Stimulated activated CD8-positive, alpha-beta memory T cell treated with anti-CD3 and anti-CD28 coated beads, Interleukin-4, amount 100 ng/mL, for 4 hours (primary cell): ENCODE measurements around the gene APOBEC3G.
"Not testable (repeated sequence)": the region's sequence is repeated elsewhere in the genome, so short reads cannot be mapped to it uniquely, and the experiment has no call there.

ENCODE experiments used
- DNase-seq, 2 donors: peaks; one replicate each; pipeline ENCODE4 v3.0.0-alpha.2; 2020; ENCODE audit warnings: low read depth in 2 of 2, low spot score in 1 of 2

The APOBEC3G gene

DNA sequence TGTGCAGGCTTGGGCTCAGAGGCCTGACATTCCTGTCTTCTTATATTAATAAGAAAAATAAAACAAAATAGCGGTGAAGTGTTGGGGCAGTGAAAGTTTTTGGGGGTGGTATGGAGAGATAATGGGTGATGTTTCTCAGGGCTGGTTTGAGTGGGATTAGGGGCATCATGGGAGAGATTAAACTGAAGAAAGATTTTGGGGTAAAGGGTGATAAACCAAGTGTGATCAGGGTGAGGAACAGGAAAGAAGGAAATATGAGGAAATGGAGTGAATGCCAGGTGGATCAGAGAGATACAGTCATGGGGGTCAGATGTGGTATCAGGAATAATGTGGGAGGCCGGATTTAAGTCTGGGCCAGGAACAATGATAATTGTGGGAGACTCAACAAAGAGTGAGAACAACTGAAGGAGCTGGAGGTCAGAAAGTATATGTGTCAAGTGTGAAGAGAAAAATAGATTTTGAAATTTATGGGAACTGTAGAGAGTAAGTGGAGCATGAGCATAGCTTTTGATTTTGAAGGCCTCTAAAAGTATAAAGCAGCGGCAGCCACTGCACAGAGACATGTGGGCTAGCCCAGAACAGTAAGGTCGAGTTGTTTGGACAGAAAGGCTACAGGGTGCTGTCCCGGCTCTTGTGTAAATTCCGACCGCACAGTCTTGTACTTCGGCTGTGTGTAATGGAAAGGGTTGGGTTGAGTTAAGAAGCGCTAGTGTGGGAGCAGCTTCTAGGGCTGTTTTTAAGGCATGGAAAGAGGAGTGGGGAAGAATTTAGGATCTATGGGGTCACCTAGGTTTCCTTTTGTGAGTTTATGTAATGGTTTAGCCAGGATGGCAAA lies 10.4 kb upstream of the APOBEC3G start:
- DNase-seq, result not testable (repeated sequence)

DNA sequence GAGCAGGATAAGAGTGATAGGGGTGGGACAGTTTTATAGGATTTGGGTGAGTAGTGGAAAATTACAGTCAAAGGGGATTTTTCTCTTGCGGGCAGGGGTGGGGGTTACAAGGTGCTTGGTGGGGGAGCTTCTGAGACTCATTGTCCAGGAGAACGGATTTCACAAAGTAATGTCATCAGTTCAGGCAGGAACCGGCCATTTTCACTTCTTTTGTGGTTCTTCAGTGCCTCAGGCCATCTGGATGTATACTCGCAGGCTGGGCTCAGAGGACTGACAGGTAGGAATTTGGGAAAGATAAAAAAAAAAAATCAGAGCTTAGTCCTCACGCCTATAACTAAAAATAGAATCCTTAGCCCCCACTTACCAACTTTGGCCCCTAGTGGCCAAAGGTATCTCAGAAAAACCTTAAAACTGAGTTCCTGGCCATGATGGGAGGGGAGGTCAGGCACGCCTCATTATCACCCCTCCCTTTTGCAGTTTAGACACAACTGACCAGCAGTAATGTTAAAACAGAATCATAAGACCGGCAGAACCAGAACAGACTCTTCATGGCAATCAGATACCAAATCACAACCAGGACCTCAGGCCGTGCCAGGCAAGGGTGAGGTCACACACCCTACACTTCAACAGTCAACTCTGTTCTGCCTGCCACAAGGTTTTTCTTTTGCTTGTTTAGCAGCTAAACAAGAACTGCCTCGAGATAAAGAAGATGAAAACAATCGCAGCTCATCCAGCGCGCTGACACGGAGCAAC lies 8.9 kb upstream of the APOBEC3G start:
- no peak for DNase-seq

DNA sequence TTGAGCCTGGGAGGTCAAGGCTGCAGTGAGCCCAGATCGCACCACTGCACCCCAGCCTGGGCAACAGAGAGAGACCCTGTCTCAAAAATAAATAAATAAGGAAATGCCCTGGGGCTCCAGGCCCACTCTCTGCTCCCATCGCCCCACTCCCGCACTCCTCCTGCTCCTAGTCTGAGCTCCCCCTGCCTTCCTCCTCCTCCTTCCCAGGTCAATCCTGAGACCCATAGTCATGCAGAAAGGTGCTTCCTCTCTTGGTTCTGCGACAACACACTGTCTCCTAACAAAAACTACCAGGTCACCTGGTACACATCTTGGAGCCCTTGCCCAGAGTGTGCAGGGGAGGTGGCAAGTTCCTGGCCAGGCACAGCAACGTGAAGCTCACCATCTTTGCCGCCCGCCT lies 6.9 kb upstream of the APOBEC3G start:
- no peak for DNase-seq

DNA sequence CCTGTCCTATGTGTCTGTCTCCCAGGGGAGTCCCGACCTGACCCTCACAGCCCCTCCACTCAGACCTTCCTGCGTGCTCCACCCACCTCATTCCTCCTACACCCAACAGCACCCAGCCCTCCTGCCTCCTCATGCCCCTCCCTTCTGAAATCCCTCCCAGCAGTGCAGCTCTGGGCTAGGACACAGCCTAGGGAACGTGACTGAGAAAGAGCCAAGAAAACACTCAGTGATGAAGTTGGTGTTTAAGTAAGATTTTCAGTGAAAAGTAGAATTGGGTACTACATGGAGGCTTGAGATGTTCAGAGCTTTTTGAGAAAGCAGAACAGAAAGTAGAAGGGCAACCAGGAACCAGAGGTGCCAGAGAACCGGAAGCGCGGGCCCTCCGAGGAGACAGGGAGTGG lies 4.5 kb upstream of the APOBEC3G start:
- not testable (repeated sequence) for DNase-seq

DNA sequence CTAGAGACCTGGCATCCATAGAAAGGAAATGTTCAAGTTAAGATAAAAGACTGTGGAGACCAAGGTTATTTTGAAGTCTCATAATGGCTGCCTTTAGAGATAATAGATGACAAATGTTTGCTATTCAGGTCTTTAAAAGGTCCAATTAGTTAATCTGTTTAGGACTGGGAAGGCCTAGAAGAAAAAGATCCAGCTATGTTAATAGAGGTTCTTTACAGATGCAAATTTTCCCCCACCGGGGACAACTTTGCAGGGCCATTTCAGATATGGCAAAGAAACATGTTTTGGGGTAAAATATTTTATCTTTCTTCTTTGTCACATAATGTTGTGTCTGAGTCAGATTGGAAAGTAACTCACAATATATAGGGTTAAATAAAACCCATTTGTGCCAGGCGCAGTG lies 3.1 kb upstream of the APOBEC3G start:
- no peak for DNase-seq

DNA sequence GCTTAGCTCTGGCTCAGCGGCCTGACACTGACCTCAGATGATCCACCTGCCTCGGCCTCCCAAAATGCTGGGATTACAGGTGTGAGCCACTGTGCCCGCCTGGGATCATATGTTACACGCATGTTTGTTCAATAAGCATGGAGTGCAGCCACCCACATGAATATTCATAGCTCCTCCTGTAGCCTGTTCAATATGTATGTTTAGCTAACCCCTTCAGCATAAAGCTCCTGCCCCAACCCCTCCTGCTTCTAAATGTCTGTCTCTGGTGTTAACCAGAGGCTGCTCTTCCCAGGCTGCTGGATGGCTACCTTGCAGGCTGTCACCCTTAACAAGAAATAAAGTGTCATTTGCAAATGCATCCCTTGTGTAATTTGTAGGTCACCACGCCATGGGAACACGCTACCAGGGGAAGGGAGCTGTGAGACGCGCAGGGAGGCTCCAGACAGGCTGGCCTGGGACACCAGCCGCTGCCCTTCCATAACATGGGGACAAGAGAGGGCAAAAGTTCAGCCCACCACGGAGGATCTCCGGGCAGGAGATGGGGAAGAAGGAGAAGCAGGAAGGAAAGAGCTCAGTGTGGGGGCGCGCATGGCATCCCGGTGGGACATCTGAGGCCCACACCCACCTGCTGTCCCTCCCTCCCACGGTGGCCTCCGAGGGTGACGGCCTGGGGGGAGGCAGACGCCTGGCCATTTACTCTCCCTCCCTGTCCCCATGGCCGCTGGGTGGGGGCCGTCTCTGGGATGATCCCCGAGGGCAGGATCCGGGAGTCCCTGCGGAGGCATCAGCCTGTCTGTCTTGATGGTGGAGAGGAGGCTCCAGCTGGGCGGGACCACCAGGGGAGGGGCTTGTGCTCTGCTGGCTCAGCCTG lies 685 bp upstream of the APOBEC3G start:
- not testable (repeated sequence) for DNase-seq

DNA sequence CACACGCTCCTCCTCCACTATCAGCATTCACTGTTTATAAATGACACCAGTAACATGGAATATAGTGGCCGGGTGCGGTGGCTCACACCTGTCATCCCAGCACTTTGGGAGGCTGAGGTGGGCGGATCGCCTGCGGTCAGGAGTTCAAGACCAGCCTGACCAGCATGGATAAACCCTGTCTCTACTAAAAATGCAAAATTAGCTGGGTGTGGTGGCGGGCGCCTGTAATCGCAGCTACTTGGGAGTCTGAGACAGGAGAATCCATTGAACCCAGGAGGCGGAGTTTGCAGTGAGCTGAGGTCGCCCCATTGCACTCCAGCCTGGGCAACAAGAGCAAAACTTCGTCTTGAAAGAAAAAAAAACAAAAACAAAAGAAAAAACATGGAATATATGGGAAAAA lies 837 bp downstream of the APOBEC3G start:
- DNase-seq, result not testable (repeated sequence)

DNA sequence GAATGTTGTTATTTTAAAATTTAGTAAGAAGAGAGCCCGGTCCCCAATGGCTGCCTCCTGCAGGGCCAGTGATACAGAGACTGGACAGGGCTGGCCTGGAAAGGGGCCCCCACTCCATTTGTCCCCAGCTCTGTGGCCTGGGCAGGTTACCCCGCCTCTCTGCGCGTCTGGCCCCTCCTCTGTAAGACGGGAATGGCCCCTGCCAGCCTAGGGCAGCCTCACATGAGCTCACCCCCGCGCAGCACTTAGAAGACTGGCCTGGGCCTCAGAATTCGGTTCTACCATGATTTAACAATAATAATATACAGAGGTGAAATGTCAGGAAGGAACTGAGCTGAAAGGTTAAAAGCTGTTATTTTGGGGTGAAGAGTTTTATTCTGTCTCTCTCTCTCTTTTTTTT lies 1.3 kb downstream of the APOBEC3G start:
- DNase-seq, result no peak

DNA sequence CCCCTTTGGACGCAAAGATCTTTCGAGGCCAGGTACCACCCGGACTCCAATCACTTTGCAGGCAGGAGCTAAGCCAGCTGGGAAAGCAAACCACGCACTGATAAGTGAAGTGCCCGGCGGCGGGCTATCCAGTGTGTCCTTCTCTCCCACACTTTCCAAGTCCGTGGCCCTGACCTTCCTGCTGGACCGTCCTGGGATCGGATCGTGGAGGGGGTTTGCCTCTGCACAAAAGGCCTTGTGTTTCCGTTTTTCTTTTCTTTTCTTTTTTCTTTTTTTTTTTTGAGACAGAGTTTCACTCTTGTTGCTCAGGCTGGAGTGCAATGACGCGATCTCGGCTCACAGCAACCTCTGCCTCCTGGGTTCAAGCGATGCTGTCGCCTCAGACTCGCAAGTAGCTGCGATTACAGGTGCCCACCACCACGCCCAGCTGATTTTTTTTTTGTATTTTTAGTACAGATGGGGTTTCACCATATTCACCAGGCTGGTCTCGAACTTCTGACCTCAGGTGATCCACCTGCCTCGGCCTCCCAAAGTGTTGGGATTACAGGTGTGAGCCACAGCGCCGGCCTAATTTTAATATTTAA lies 2.1 kb downstream of the APOBEC3G start:
- DNase-seq, result not testable (repeated sequence)

DNA sequence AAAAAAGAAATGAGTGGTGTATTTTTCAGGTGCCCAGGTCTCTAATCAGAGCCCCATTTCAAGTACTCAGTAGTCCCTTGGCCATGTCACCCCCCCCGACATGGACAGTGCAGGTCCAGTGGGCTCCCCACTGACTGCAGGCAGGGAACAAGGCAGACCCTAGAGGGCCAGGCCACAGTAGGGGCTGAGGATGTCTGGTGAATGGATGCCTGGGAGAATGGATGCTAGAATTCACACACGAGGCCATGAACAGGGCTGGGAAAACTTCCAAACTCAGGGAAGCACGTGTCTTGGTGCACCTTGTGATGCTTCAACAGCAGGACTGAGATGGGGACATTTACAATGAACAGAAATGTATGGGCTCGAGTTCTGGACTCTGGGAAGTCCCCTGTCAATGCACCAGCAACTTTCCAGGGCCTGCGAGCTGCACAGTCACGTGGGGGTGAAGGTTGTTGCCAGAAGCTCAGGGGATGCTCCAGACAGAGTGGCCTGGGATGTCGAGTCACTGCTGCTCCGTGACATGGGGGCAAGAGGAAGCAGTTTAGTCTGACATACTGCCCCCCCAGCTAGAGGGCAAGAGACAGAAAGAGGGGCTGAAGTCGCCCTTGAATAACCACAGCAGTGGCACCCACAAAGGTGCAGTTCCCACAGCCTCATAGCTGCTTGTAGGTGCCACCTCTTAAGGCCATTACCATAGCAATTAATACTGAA lies 3.1 kb downstream of the APOBEC3G start:
- no peak for DNase-seq

DNA sequence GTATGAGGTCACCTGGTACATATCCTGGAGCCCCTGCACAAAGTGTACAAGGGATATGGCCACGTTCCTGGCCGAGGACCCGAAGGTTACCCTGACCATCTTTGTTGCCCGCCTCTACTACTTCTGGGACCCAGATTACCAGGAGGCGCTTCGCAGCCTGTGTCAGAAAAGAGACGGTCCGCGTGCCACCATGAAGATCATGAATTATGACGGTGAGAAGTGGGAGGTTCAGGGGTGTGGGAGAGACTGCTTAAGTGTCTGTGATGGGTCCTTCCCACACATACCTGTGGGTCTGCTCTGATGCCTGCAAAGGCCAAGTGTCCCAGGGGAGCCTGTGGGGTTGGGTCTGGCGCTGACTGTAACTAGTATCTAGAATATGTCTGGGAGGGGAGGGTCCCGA lies 3.9 kb downstream of the APOBEC3G start:
- no peak for DNase-seq

DNA sequence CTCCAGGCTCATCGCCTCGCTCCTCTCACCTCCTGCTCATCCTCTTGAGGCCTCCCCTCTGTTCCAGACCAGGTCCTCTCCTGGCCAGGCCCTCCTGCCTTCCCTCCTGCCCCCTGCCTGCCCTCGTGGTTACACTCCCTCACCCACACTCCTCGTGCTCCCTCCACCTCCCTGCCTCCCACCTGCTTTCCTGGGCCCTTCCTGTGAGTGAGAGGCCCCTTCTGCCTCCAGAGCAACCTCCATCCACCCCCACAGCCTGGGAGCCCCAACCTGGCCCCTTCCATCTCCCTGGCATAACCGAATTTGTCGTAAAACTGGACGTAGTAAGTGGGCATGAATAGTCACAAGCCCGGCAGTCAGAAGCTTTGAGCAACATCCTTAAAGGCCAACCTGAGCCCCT lies 4.5 kb downstream of the APOBEC3G start:
- DNase-seq, result no peak

DNA sequence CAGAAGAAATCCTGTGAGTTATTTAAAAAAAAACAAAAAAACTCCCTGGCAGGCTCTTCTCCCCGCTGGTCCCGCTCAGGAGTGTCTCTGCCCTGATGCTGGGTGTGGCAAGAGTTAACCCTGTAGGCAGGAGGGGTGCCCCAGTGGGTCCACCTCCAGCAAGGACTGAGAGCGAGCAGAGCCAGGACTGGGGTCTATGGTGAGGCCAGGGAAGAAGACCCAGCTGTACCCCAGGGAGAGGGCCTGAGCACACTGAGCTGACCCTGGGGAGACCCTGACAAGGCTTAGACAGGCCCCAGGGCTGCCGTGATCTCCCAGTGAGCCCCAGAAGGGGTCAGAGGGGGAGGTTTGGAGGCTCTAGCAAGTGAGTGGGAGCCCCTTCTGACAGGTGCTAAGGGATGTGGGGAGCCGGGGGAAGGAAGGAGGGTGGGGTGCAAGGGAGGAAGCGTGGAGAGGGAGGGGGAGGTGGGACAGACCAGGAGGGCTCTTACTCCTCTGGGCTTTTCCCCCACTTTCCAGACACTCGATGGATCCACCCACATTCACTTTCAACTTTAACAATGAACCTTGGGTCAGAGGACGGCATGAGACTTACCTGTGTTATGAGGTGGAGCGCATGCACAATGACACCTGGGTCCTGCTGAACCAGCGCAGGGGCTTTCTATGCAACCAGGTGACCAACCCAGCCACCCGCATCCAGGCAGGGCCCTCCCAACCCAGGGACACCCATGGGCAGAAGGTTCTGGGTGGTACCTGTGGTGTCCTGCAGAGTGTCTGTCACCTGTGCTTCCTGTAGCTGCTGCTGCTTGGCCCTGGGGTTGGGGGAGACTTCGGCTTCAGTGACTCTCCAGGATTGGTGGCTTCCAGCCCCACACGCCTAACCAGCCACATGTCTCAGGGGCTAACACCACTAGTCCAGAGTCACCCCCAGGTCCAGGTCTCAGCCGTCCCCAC lies 6.4 kb downstream of the APOBEC3G start:
- no peak for DNase-seq

DNA sequence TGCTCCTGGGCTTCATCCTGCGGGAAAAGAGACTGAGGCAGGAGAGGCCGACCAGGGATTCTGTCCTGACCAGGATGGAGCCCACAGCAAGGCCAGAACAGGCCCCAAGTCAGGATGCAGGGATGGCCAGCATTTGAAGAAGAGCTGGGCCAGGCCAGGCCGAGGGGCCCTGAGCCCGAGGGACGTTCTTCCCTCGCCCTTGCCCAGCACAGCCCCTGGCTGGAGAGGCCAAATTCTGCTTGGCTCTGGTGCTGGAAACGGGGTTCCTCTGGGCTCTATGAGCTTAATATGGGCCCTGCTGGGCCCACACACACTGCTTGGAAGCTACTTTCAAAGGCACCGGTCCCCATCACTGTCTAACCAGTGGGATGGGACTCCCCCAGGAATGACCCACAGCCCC lies 7.6 kb downstream of the APOBEC3G start:
- DNase-seq, result no peak

DNA sequence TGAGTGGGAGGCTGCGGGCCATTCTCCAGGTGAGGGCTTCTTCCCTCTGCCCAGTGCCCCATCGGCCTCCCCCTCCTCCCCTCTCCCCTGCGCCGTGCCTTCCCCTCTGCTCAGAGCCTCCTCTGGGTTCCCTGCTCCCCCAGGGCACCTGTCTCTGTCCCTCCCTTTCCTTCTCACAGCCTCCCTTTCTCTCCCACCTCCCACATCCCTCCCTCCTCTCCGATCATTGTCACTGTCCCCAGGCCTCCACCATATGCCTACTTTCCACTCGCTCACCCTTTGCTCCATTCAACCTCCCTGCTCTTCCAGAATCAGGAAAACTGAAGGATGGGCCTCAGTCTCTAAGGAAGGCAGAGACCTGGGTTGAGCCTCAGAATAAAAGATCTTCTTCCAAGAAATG lies 10.0 kb downstream of the APOBEC3G start:
- DNase-seq, result no peak

DNA sequence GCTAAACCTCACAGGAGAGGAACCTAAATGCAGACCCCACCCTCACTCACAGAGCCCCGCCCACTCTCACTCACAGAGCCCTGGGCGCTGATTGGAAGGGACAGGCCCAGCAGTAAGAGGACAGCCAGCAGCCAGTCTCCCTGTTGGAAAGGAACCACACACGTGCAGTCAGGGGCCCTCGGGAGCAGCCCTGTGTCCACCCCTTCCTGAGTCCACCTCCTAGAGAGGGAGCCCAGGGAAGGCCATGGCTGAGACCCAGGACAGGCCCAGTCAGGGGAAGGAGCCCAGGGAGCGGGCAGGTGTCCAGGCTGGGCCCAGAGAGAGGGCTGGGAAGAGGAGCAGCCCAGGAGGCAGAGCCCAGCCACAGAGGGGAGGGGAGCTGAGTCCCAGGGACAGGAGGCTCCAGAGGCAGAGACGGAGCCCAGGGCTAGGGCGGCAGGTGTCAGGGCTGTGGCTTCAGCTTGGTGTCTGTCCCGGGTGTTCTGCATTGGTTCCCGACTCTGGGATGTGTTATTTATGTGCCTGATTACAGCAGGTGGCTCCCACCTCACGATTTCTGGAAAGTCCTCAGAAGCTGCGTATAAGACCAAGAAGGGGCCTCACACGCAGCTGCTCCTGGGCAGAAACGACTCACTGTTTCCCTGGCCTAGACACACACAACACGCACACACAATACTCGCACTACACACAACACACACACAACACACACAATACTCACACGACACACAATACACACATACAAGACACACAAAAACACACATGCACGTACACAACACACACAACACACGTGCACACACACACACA lies 11.0 kb downstream of the APOBEC3G start:
- DNase-seq, result no peak

DNA sequence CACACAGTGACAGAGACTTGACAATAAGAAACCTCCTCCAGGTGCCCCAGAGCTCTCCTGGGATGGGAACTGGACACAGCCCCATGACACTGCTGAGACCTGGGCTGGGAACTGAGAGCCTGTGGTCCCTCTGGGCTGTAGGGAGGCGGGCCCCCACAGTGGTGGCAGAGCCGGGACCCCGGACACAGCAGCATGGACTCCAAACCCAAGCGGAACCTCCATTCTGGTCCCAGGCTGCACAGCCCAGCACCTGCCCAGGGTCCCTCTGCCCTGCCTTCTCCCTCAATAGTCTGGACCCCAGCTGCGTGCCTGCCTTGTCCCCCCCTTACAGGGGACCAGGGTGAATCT lies 11.6 kb downstream of the APOBEC3G start:
- no peak for DNase-seq

DNA sequence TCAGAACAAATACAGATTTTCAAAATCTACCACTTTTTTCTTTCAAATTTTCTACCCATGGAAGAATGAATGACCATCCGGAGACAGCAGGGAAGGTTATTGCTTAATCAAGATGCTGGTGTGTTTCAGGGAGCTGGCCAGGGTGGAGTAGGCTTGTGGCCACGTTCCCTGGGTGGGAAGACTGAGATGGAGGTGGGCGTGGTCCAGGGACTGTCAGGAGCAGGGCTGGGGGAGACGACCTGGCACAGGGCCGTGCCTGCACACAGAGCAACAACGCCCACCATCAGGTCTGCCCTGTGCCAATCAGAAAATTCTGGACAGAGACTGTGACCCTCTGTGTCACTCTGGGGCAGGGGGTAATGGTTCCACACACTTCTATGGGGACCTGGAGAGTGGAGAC lies 12.9 kb downstream of the APOBEC3G start:
- DNase-seq, result no peak
